ENCODE measurements around the gene ALG1L2.
"Not testable (repeated sequence)": the region's sequence is repeated elsewhere in the genome, so short reads cannot be mapped to it uniquely, and the experiment has no call there.

DNA sequence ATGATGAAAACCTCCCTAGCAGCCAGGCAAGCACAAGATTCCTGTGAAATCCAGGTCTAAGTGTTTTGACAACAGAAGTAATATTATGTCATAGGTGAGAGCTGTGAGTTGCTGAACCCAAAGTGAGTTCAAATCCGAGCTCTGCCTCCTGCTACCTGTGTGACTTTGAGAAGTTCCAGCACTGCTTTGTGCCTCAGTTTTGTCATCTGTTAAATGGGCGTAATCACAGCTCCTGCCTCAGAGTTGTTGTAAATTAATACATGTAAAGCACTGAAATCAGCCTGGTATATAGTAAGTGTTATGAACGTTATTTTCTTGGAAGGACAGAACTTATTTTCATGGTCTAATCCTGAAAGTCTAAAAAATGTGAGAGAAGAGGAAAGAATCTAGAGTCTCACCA is 38.7 kb downstream of the ALG1L2 start:
- not testable (repeated sequence) for TF ChIP-seq EP300 (IDR thresholded peaks at IDR 0.05); POLR2A (IDR thresholded peaks at IDR 0.05; ENCODE audit: low read length); RAD21 (conservative IDR thresholded peaks at IDR 0.05 in 1 of 2, IDR thresholded peaks at IDR 0.05 in 1 of 2); RARB (CRISPR knock-in tag; IDR thresholded peaks at IDR 0.05); CHD4 (IDR thresholded peaks at IDR 0.05; ENCODE audit: borderline replicate concordance); ESRRA (IDR thresholded peaks at IDR 0.05; ENCODE audit: borderline replicate concordance, low read length)
- TF ChIP-seq, protein P1, sequence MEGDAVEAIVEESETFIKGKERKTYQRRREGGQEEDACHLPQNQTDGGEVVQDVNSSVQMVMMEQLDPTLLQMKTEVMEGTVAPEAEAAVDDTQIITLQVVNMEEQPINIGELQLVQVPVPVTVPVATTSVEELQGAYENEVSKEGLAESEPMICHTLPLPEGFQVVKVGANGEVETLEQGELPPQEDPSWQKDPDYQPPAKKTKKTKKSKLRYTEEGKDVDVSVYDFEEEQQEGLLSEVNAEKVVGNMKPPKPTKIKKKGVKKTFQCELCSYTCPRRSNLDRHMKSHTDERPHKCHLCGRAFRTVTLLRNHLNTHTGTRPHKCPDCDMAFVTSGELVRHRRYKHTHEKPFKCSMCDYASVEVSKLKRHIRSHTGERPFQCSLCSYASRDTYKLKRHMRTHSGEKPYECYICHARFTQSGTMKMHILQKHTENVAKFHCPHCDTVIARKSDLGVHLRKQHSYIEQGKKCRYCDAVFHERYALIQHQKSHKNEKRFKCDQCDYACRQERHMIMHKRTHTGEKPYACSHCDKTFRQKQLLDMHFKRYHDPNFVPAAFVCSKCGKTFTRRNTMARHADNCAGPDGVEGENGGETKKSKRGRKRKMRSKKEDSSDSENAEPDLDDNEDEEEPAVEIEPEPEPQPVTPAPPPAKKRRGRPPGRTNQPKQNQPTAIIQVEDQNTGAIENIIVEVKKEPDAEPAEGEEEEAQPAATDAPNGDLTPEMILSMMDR (IDR thresholded peaks at IDR 0.05) = not testable (repeated sequence)
